IMR-90 (cell line): ENCODE measurements around the gene MB21D2. TPM values are rescaled to one million over a fixed set of nuclear protein-coding genes. Genes with fewer than 3 reads are reported as not detected.
A peak's percentile ranks its signal among the peaks of the same experiment; 100 is the strongest.

Experiments used
- ATAC-seq: fragments of 200-7000 bp; cut with Tn5 transposase; 2 replicates; pipeline ENCODE4 v1.9.1; 2020; ENCODE audit warnings: low read depth, mild to moderate bottlenecking, moderate library complexity
- BruUV-seq: library from RNA; stranded (reverse); fragments of 400-500 nt; replicated peaks from 2 replicates; lab custom pipeline; 2021; lab: Mats Ljungman, UMichigan
- CTCF ChIA-PET: fragments of 300-600 bp; formaldehyde crosslinking; extraction: SDS; loops from one replicate; lab custom pipeline; 2021; ENCODE audit warnings: antibody characterized with exemption; lab: Yijun Ruan, JAX
- POLR2A ChIA-PET: fragments of 300-600 bp; sonication (Branson Sonifier 250); formaldehyde crosslinking; loops from one replicate; lab custom pipeline; 2022; ENCODE audit warnings: antibody characterized with exemption; ENCODE audit not compliant: unreplicated experiment; lab: Charles Lee
- DNase-seq: peaks from one replicate; pipeline ENCODE4 v3.0.0; 2013
- H2AFZ ChIP-seq: replicated peaks from 2 replicates; pipeline ENCODE3; 2013; ENCODE audit warnings: low read length, mild to moderate bottlenecking; ENCODE audit not compliant: poor library complexity
- H2AK5ac ChIP-seq: 2 replicates; pipeline ENCODE4 v1.6.1; 2013; ENCODE audit warnings: low read depth, low read length, inconsistent platforms
- H2AK9ac ChIP-seq: replicated peaks from 2 replicates; pipeline ENCODE3; 2013; ENCODE audit warnings: mild to moderate bottlenecking, low read depth, low read length, moderate library complexity; ENCODE audit not compliant: poor library complexity
- H2BK120ac ChIP-seq: 2 replicates; pipeline ENCODE4 v1.6.1; 2013; ENCODE audit warnings: low read depth, low read length, inconsistent platforms
- H2BK15ac ChIP-seq: 3 replicates; pipeline ENCODE4 v1.6.1; 2013; ENCODE audit warnings: low read depth, low read length, inconsistent platforms
- H2BK20ac ChIP-seq: 2 replicates; pipeline ENCODE4 v1.6.1; 2013; ENCODE audit warnings: low read depth, mild to moderate bottlenecking, inconsistent platforms, low read length, moderate library complexity
- H2BK5ac ChIP-seq: 2 replicates; pipeline ENCODE4 v1.6.1; 2013; ENCODE audit warnings: mild to moderate bottlenecking, low read depth, low read length, inconsistent platforms; ENCODE audit not compliant: poor library complexity, severe bottlenecking
- H3K14ac ChIP-seq: replicated peaks from 2 replicates; pipeline ENCODE4 v1.6.1; 2013; ENCODE audit warnings: low read depth, low read length, inconsistent platforms
- H3K18ac ChIP-seq: 2 replicates; pipeline ENCODE4 v1.6.1; 2013; ENCODE audit warnings: low read depth, low read length, control low read depth
- H3K23ac ChIP-seq: 2 replicates; pipeline ENCODE4 v1.6.1; 2013; ENCODE audit warnings: low read depth, low read length, inconsistent platforms
- H3K27ac ChIP-seq: 2 replicates; pipeline ENCODE4 v1.5.1; 2013; ENCODE audit warnings: mild to moderate bottlenecking, control low read depth, low read length; ENCODE audit not compliant: insufficient read depth
- H3K27me3 ChIP-seq: 2 replicates; pipeline ENCODE4 v1.6.1; 2013; ENCODE audit warnings: low read length; ENCODE audit not compliant: control insufficient read depth, insufficient read depth
- H3K36me3 ChIP-seq: 2 replicates; pipeline ENCODE4 v1.6.1; 2013; ENCODE audit warnings: low read length, mixed read lengths; ENCODE audit not compliant: control insufficient read depth, insufficient read depth
- H3K4ac ChIP-seq: 2 replicates; pipeline ENCODE4 v1.6.1; 2013; ENCODE audit warnings: low read depth, low read length, inconsistent platforms
- H3K4me1 ChIP-seq: 2 replicates; pipeline ENCODE4 v1.6.1; 2013; ENCODE audit warnings: low read length, mixed read lengths; ENCODE audit not compliant: control insufficient read depth, insufficient read depth
- H3K4me2 ChIP-seq: 2 replicates; pipeline ENCODE4 v1.6.1; 2013; ENCODE audit warnings: low read depth, mild to moderate bottlenecking, control low read depth, low read length, moderate library complexity
- H3K4me3 ChIP-seq: 2 replicates; pipeline ENCODE4 v1.5.1; 2013; ENCODE audit warnings: low read depth, mild to moderate bottlenecking, control low read depth, low read length, moderate library complexity; ENCODE audit not compliant: insufficient read depth
- H3K56ac ChIP-seq: 2 replicates; pipeline ENCODE4 v1.6.1; 2013; ENCODE audit warnings: low read length, inconsistent platforms; ENCODE audit not compliant: insufficient read depth; ENCODE audit errors: extremely low read depth
- H3K79me1 ChIP-seq, 2 experiments: 2 replicates each; pipeline ENCODE4 v1.6.1; 2013; ENCODE audit warnings: low read length in 2 of 2, inconsistent platforms in 1 of 2, low read depth in 1 of 2
- H3K9ac ChIP-seq: 2 replicates; pipeline ENCODE4 v1.6.1; 2013; ENCODE audit warnings: low read depth, low read length, control low read depth
- H3K9me1 ChIP-seq: 2 replicates; pipeline ENCODE4 v1.6.1; 2013; ENCODE audit warnings: low read length, inconsistent platforms; ENCODE audit not compliant: insufficient read depth
- H3K9me3 ChIP-seq: 2 replicates; pipeline ENCODE4 v1.6.1; 2013; ENCODE audit warnings: low read length; ENCODE audit not compliant: control insufficient read depth, insufficient read depth
- H4K20me1 ChIP-seq: 2 replicates; pipeline ENCODE4 v1.6.1; 2013; ENCODE audit warnings: low read length, inconsistent platforms; ENCODE audit not compliant: insufficient read depth
- H4K5ac ChIP-seq: 2 replicates; pipeline ENCODE4 v1.6.1; 2013; ENCODE audit warnings: mild to moderate bottlenecking, low read depth, low read length, control low read depth
- H4K8ac ChIP-seq, 2 experiments: 2 replicates each; pipeline ENCODE4 v1.6.1; 2013; ENCODE audit warnings: low read depth in 2 of 2, low read length in 2 of 2, control low read depth in 1 of 2, inconsistent platforms in 1 of 2
- H4K91ac ChIP-seq: 2 replicates; pipeline ENCODE4 v1.6.1; 2013; ENCODE audit warnings: low read depth, low read length, inconsistent platforms; ENCODE audit not compliant: insufficient read depth
- BHLHE40 ChIP-seq: fragments of 150-350 bp; IDR thresholded peaks from 2 replicates; pipeline ENCODE4 v1.6.1; 2016; ENCODE audit warnings: mild to moderate bottlenecking, low read depth, low read length
- CEBPB ChIP-seq: IDR thresholded peaks from 2 replicates; pipeline ENCODE4 v1.6.1; 2012; ENCODE audit warnings: low read depth, low read length, improper control_type of control experiment
- CHD1 ChIP-seq: IDR thresholded peaks from 2 replicates; pipeline ENCODE4 v1.6.1; 2012; ENCODE audit warnings: low read depth, low read length, improper control_type of control experiment
- CTCF ChIP-seq: conservative IDR thresholded peaks from 2 replicates; pipeline ENCODE4 v1.5.1; 2012; ENCODE audit warnings: mild to moderate bottlenecking, low read depth, low read length, improper control_type of control experiment
- ELK1 ChIP-seq: fragments of 150-350 bp; IDR thresholded peaks from 2 replicates; pipeline ENCODE4 v1.6.1; 2016; ENCODE audit warnings: low read depth, mild to moderate bottlenecking, low read length, moderate library complexity, borderline replicate concordance
- FOS ChIP-seq: fragments of 150-350 bp; IDR thresholded peaks from 2 replicates; pipeline ENCODE4 v1.6.1; 2016; ENCODE audit warnings: low read depth, low read length
- MAFK ChIP-seq: IDR thresholded peaks from 2 replicates; pipeline ENCODE4 v1.6.1; 2012; ENCODE audit warnings: low read depth, low read length, improper control_type of control experiment
- MAZ ChIP-seq: IDR thresholded peaks from 2 replicates; pipeline ENCODE4 v1.6.1; 2012; ENCODE audit warnings: low read depth, mild to moderate bottlenecking, low read length, improper control_type of control experiment, moderate library complexity, borderline replicate concordance
- MXI1 ChIP-seq: IDR thresholded peaks from 2 replicates; pipeline ENCODE4 v1.6.1; 2012; ENCODE audit warnings: low read depth, mild to moderate bottlenecking, low read length, moderate library complexity, borderline replicate concordance
- NFE2L2 ChIP-seq: fragments of 150-350 bp; IDR thresholded peaks from 2 replicates; pipeline ENCODE4 v1.6.1; 2016; ENCODE audit warnings: low read depth, mild to moderate bottlenecking, low read length
- POLR2A ChIP-seq: IDR thresholded peaks from 2 replicates; pipeline ENCODE4 v1.6.1; 2012; ENCODE audit warnings: mild to moderate bottlenecking, low read depth, low read length
- RAD21 ChIP-seq: IDR thresholded peaks from 2 replicates; pipeline ENCODE4 v1.6.1; 2012; ENCODE audit warnings: low read length, improper control_type of control experiment
- RCOR1 ChIP-seq: IDR thresholded peaks from 2 replicates; pipeline ENCODE4 v1.6.1; 2012; ENCODE audit warnings: mild to moderate bottlenecking, low read length, improper control_type of control experiment; ENCODE audit not compliant: insufficient replicate concordance
- RFX5 ChIP-seq: IDR thresholded peaks from 2 replicates; pipeline ENCODE4 v1.8.0; 2012; ENCODE audit warnings: low read depth, mild to moderate bottlenecking, low read length, moderate library complexity
- SMC3 ChIP-seq: fragments of 150-350 bp; IDR thresholded peaks from 2 replicates; pipeline ENCODE4 v1.6.1; 2016; ENCODE audit warnings: low read depth, mild to moderate bottlenecking, antibody characterized with exemption, low read length, moderate library complexity
- USF2 ChIP-seq: fragments of 150-350 bp; IDR thresholded peaks from 2 replicates; pipeline ENCODE4 v1.6.1; 2017; ENCODE audit warnings: mild to moderate bottlenecking, antibody characterized with exemption, low read length, low read depth
- WGBS, 2 experiments: methylation state at CpG; one replicate each; pipeline versions ENCODE4 v1.1.5 to v1.1.7; 2013; ENCODE audit warnings: missing lambda C conversion rate in 2 of 2; ENCODE audit not compliant: insufficient read length in 1 of 2; ENCODE audit errors: extremely low coverage in 2 of 2; 5-methylcytosine and 5-hydroxymethylcytosine counted together
- dilution Hi-C: fragments of 300-500 bp; cut with HindIII; formaldehyde crosslinking; loops from one replicate; pipeline ENCODE4 v1.14.3; 2018; ENCODE audit warnings: low sequenced_read_pairs; ENCODE audit not compliant: unreplicated experiment
- in situ Hi-C: fragments of 300-500 bp; cut with MboI; formaldehyde crosslinking; loops from 3 replicates; pipeline ENCODE4 v1.14.3; 2019; ENCODE audit warnings: low sequenced_read_pairs, inconsistent platforms, mixed read lengths
- intact Hi-C: fragments of 100-400 bp; cut with micrococcal nuclease; formaldehyde crosslinking; loops from 2 replicates; pipeline ENCODE4 v1.10.0; 2022
- polyA plus RNA-seq, 3 experiments: library from polyadenylated mRNA; depleted of rRNA; stranded (reverse); fragments of >200 nt; gene quantifications; 2 replicates each; pipeline ENCODE4 v1.2.3, GENCODE V29; 2012; ENCODE audit warnings: low replicate concordance in 1 of 3
- total RNA-seq: library from RNA; depleted of rRNA; stranded (reverse); fragments of >200 nt; gene quantifications from 2 replicates; pipeline ENCODE4 v1.2.3, GENCODE V29; 2012

MB21D2 gene
- total and polyA plus RNA-seq, 2 of the 4 experiments (the other 2 are of a cell fraction) = 13.6 to 44.8 TPM

- peak overlapping the region; percentile 18 for H3K14ac ChIP-seq
- peaks cover 34 to 64% of the 10 kb centered on the region in 2 experiments for H3K79me1 ChIP-seq
- H2AK9ac ChIP-seq = no peak overlapping the region
- peak overlapping the region; percentile 75; the same call in 1 of the 2 replicates for H4K5ac ChIP-seq
- H3K9ac ChIP-seq = no peak overlapping the region
- peak overlapping the region; percentile 91 for H2AK5ac ChIP-seq
- no peaks in the 10 kb centered on the region for H4K20me1 ChIP-seq
- no CpG with 5 or more reads among the region's 9 CpGs for WGBS, 2 experiments
- DNase-seq (peak; percentile 52), ATAC-seq (no peak)
- peak overlapping the region; percentile 50 for H3K27ac ChIP-seq
- peak overlapping the region; percentile 87 for H2BK120ac ChIP-seq
- in situ Hi-C loops (loop anchor here (25.0 kb wide), 1 partner anchor 1550 kb away; the partner anchor contains the start of genes CCDC50 and UTS2B), dilution Hi-C loops (no loop called here), intact Hi-C loops (no loop called here)
- peak overlapping the region; percentile 13; the same call in 1 of the 2 replicates for H3K4me2 ChIP-seq
- peak overlapping the region; percentile 74 for H3K4ac ChIP-seq
- CTCF ChIA-PET = no interaction called here
- peak overlapping the region; percentile 77 for H2BK20ac ChIP-seq
- TF ChIP-seq RFX5 = no peak
- no peak for TF ChIP-seq CHD1
- TF ChIP-seq MAZ = no peak
- TF ChIP-seq CEBPB = no peak
- no peak for TF ChIP-seq USF2
- no peak for TF ChIP-seq FOS
- no peak for TF ChIP-seq NFE2L2
- no peak for TF ChIP-seq POLR2A
- no peak for TF ChIP-seq CTCF
- TF ChIP-seq BHLHE40 = no peak
- no peak for TF ChIP-seq MAFK
- TF ChIP-seq ELK1 = no peak
- no peak for TF ChIP-seq RCOR1
- TF ChIP-seq MXI1 = no peak
- no peak for TF ChIP-seq SMC3
- TF ChIP-seq RAD21 = no peak
- peaks cover 25% of the 10 kb centered on the region for H3K4me1 ChIP-seq
- no peak overlapping the region for H3K4me3 ChIP-seq
- peak overlapping the region; percentile 96 for H3K18ac ChIP-seq
- peak overlapping the region; percentile 65 for H4K91ac ChIP-seq
- H3K36me3 ChIP-seq = no peaks in the 10 kb centered on the region
- peaks cover 19% of the 10 kb centered on the region for H3K9me1 ChIP-seq
- no peak overlapping the region for H2AFZ ChIP-seq
- BruUV-seq = no TSS peak
- H3K23ac ChIP-seq = peak overlapping the region; percentile 6; the same call in 1 of the 2 replicates
- peak overlapping the region; percentile 39 for H3K56ac ChIP-seq
- POLR2A ChIA-PET = no interaction called here
- H2BK5ac ChIP-seq = peak overlapping the region; percentile 78
- H3K9me3 ChIP-seq = no peaks in the 10 kb centered on the region
- H2BK15ac ChIP-seq = peak overlapping the region; percentile 49; the same call in 2 of the 3 replicates
- H4K8ac ChIP-seq = peak overlapping the region; percentile 65 to 81
- no peaks in the 10 kb centered on the region for H3K27me3 ChIP-seq
Observed at GRCh38 chr3:192887047-192887446, 30.6 kb downstream of the MB21D2 start.
